GM18517 (cell line): ENCODE results near the gene IFNA10.
"Not testable (repeated sequence)": the region's sequence is repeated elsewhere in the genome, so short reads cannot be mapped to it uniquely, and the experiment has no call there.

ENCODE experiments used
- ATAC-seq: cut with Tn5 transposase; IDR thresholded peaks from one replicate; pipeline ENCODE4 v1.9.1; 2021; ENCODE audit warnings: mild to moderate bottlenecking, moderate library complexity; ENCODE audit not compliant: unreplicated experiment

IFNA10 gene

GRCh38 chr9:21207043-21207442 is at the start of gene IFNA10:
Gene IFNA10, minus strand, starts transcription at chr9:21207143. Its CDS starts 46 bp downstream, at chr9:21207097.
- not testable (repeated sequence) for ATAC-seq

GRCh38 chr9:21255538-21256212 is 48.7 kb upstream of the IFNA10 start:
- no peak for ATAC-seq

GRCh38 chr9:21252721-21253547 is 46.0 kb upstream of the IFNA10 start:
- ATAC-seq = peak; percentile 84

GRCh38 chr9:21251638-21252037 is 44.7 kb upstream of the IFNA10 start:
- ATAC-seq = no peak

GRCh38 chr9:21251190-21251589 is 44.2 kb upstream of the IFNA10 start:
- ATAC-seq = no peak

- no peak for ATAC-seq
Observed at GRCh38 chr9:21244836-21245235, 37.9 kb upstream of the IFNA10 start.

GRCh38 chr9:21239911-21240310 is 33.0 kb upstream of the IFNA10 start, which contains the start of gene IFNA14:
Gene IFNA14, minus strand, starts transcription at chr9:21240005. Its CDS starts 70 bp downstream, at chr9:21239935.
- peak; percentile 45 for ATAC-seq

GRCh38 chr9:21236360-21236714 is 29.4 kb upstream of the IFNA10 start:
- ATAC-seq = not testable (repeated sequence)

GRCh38 chr9:21235468-21236359 is 28.8 kb upstream of the IFNA10 start:
- ATAC-seq = peak; percentile 82

GRCh38 chr9:21234153-21234687 is 27.3 kb upstream of the IFNA10 start:
- ATAC-seq = no peak

- ATAC-seq = no peak
Observed at GRCh38 chr9:21233258-21233657, 26.3 kb upstream of the IFNA10 start.

GRCh38 chr9:21228122-21228521 is 21.2 kb upstream of the IFNA10 start, which contains the start of gene IFNA17:
Gene IFNA17, minus strand, starts transcription at chr9:21228222. Its CDS starts 49 bp downstream, at chr9:21228173.
- no peak for ATAC-seq

GRCh38 chr9:21217211-21217610 is 10.3 kb upstream of the IFNA10 start, which contains the start of gene IFNA16:
Gene IFNA16, minus strand, starts transcription at chr9:21217311. Its CDS starts 6 bp downstream, at chr9:21217305.
- not testable (repeated sequence) for ATAC-seq

- ATAC-seq = peak; percentile 81
Observed at GRCh38 chr9:21213411-21214326, 6.7 kb upstream of the IFNA10 start.

GRCh38 chr9:21212160-21212559 is 5.2 kb upstream of the IFNA10 start:
- ATAC-seq = not testable (repeated sequence)

GRCh38 chr9:21210782-21211181 is 3.8 kb upstream of the IFNA10 start:
- ATAC-seq = not testable (repeated sequence)

GRCh38 chr9:21210311-21210710 is 3.4 kb upstream of the IFNA10 start:
- no peak for ATAC-seq

- no peak for ATAC-seq
Observed at GRCh38 chr9:21205204-21205603, 1.7 kb downstream of the IFNA10 start.

GRCh38 chr9:21202105-21202504 is 4.8 kb downstream of the IFNA10 start, which contains the start of gene IFNA7:
Gene IFNA7, minus strand, starts transcription at chr9:21202205. Its CDS starts 40 bp downstream, at chr9:21202165.
- ATAC-seq = not testable (repeated sequence)
